H1 (cell line): ENCODE measurements around the gene CDYL. TPM values are rescaled to one million over a fixed set of nuclear protein-coding genes. Genes with fewer than 3 reads are reported as not detected.

Experiments
- CHD7 ChIP-seq: fragments of 300-600 bp; sonication (generic); IDR thresholded peaks from 2 replicates; pipeline ENCODE4 v1.7.1; 2012; ENCODE audit warnings: low read length, moderate library complexity, mild to moderate bottlenecking, inconsistent platforms; ENCODE audit not compliant: insufficient replicate concordance
- EP300 ChIP-seq, 2 experiments: IDR thresholded peaks; 1 replicate in 1 of 2; 2 replicates in 1 of 2; pipeline ENCODE4 v1.6.1; 2011 to 2012; ENCODE audit warnings: low read depth in 2 of 2, low read length in 2 of 2, mild to moderate bottlenecking in 2 of 2, borderline replicate concordance in 1 of 2, inconsistent platforms in 1 of 2, moderate library complexity in 1 of 2
- FOSL1 ChIP-seq: IDR thresholded peaks from 2 replicates; pipeline ENCODE4 v1.6.1; 2011; ENCODE audit warnings: mild to moderate bottlenecking, low read depth, low read length, moderate library complexity; ENCODE audit not compliant: insufficient read depth
- HDAC2 ChIP-seq, 2 experiments: fragments of 300-600 bp in 1 of 2; sonication (generic) in 1 of 2; IDR thresholded peaks; 2 replicates each; pipeline ENCODE4 v1.6.1; 2011 to 2012; ENCODE audit warnings: low read depth in 2 of 2, low read length in 2 of 2, mild to moderate bottlenecking in 2 of 2, moderate library complexity in 2 of 2, borderline replicate concordance in 1 of 2, inconsistent platforms in 1 of 2
- MAX ChIP-seq: IDR thresholded peaks from 2 replicates; pipeline ENCODE4 v1.6.1; 2012; ENCODE audit warnings: inconsistent platforms
- POLR2A ChIP-seq, 2 experiments: IDR thresholded peaks; 1 replicate in 1 of 2; 2 replicates in 1 of 2; pipeline ENCODE4 v1.6.1; 2011; ENCODE audit warnings: low read depth in 2 of 2, low read length in 2 of 2, mild to moderate bottlenecking in 2 of 2; ENCODE audit errors: control extremely low read depth in 1 of 2
- POLR2AphosphoS5 ChIP-seq: IDR thresholded peaks from 2 replicates; pipeline ENCODE4 v1.6.1; 2011; ENCODE audit warnings: low read depth, low read length
- SIRT6 ChIP-seq: IDR thresholded peaks from one replicate; pipeline ENCODE4 v1.7.1; 2012; ENCODE audit warnings: low read length, inconsistent platforms
- SP1 ChIP-seq: IDR thresholded peaks from 2 replicates; pipeline ENCODE4 v1.6.1; 2011; ENCODE audit warnings: low read depth, low read length
- SP4 ChIP-seq: IDR thresholded peaks from 2 replicates; pipeline ENCODE4 v1.6.1; 2012; ENCODE audit warnings: low read length, inconsistent platforms
- TAF7 ChIP-seq: optimal IDR thresholded peaks from 2 replicates; pipeline ENCODE3; 2011; ENCODE audit warnings: low read depth, mild to moderate bottlenecking, inconsistent platforms, low read length, moderate library complexity, borderline replicate concordance
- YY1 ChIP-seq: IDR thresholded peaks from 2 replicates; pipeline ENCODE4 v1.6.1; 2011; ENCODE audit warnings: low read depth, mild to moderate bottlenecking, low read length
- polyA plus RNA-seq, 7 experiments: library from polyadenylated mRNA; depleted of rRNA in 3 of 7; stranded (reverse) in 5 of 7; unstranded in 2 of 7; fragments of >200 nt in 5 of 7; fragments of 200-250 nt in 2 of 7; gene quantifications; 1 replicate in 5 of 7; 2 replicates in 1 of 7; 4 replicates in 1 of 7; pipeline versions ENCODE4 v1.2.1 to v1.2.3, GENCODE V29; 2011 to 2013; ENCODE audit warnings: missing spikeins in 2 of 7, mixed read lengths in 2 of 7
- total RNA-seq: library from RNA; stranded (reverse); fragmentation: NEBNext Ultra II Directional; extraction: Animal tissue kit (Norgen Biotek cat#: 25700); gene quantifications from 2 replicates; pipeline ENCODE4 v1.2.1, GENCODE V29; 2021

The CDYL gene
- total and polyA plus RNA-seq, 2 of the 8 experiments (the other 6 are each of a cell fraction or from before 2014, with no cell fraction given): 56.4 to 119 TPM

GRCh38 chr6:4772750-4773149 lies 3.5 kb upstream of the CDYL start (continued):
- peak; percentile 81 for TF ChIP-seq CHD7
- no peak for TF ChIP-seq SIRT6
- TF ChIP-seq SP1: peak; percentile 94
- peak; percentile 61 to 87 for TF ChIP-seq POLR2A (IDR thresholded peaks at IDR 0.05; ENCODE audit: control extremely low read depth in 1 of 2, low read depth in 2 of 2, low read length in 2 of 2)
- TF ChIP-seq EP300 (IDR thresholded peaks at IDR 0.05; ENCODE audit: borderline replicate concordance in 1 of 2, low read depth in 2 of 2, low read length in 2 of 2): peak in 1 of 2 experiments; percentile 85; a peak in 1 of 3 replicates
- no peak for TF ChIP-seq HDAC2 (IDR thresholded peaks at IDR 0.05; ENCODE audit: borderline replicate concordance in 1 of 2, low read depth in 2 of 2, low read length in 2 of 2)
- TF ChIP-seq POLR2AphosphoS5: peak; percentile 74
- TF ChIP-seq TAF7: peak; percentile 85
- TF ChIP-seq FOSL1: no peak
- TF ChIP-seq MAX: no peak; the same call in 1 of the 2 replicates
- TF ChIP-seq YY1: peak; percentile 56; the same call in 1 of the 2 replicates
- TF ChIP-seq SP4: no peak
